Breast epithelium (tissue), 3 donors: ENCODE results near the gene IRF5.

Experiments used
- CTCF ChIP-seq, 3 donors: fragments of 450-650 bp; IDR thresholded peaks; one replicate each; pipeline ENCODE4 v1.5.1; 2016 to 2017; ENCODE audit warnings: antibody characterized with exemption in 3 of 3, mild to moderate bottlenecking in 3 of 3, moderate library complexity in 3 of 3
- POLR2AphosphoS5 ChIP-seq, 3 donors: sonication (generic); formaldehyde crosslinking; IDR thresholded peaks; one replicate each; pipeline ENCODE4 v1.6.1; 2017; ENCODE audit warnings: antibody characterized with exemption in 3 of 3

GRCh38 chr7:128891942-128892269, 45.8 kb upstream of the IRF5 start:
- TF ChIP-seq CTCF (IDR thresholded peaks at IDR 0.05) (no peak), POLR2AphosphoS5 (IDR thresholded peaks at IDR 0.05) (no peak)
